ENCODE data around the gene ZNF446.

The ZNF446 gene

GRCh38 chr19:58519355-58520256 is 43.5 kb downstream of the ZNF446 start, which contains the start of gene ZBTB45:
Gene ZBTB45 (minus strand): TSS chr19:58519810. CDS start chr19:58517673, 2,137 bp downstream.
- H3K36me3 Mint-ChIP-seq (ENCODE audit: low read depth), result peaks cover 17% of the 10 kb centered on the region
- H3K27me3 Mint-ChIP-seq, result peaks cover 2% of the 10 kb centered on the region
- DNase-seq (peak; percentile 95), ATAC-seq (peak; percentile 83)
- peaks cover 47% of the 10 kb centered on the region for H3K4me1 Mint-ChIP-seq
- H3K9me3 Mint-ChIP-seq, result no peaks in the 10 kb centered on the region
- peak within 1 kb of the TSS; percentile 98 for H3K27ac Mint-ChIP-seq
- peak within 1 kb of the TSS; percentile 95 for H3K4me3 Mint-ChIP-seq

- ATAC-seq, result no peak
- Mint-ChIP-seq H3K9me3 (no peaks in the 10 kb centered on the region), H3K27me3 (peaks cover 2% of the 10 kb centered on the region), H3K36me3 (ENCODE audit: low read depth) (peaks cover 16% of the 10 kb centered on the region), H3K27ac (peak overlapping the region; percentile 98), H3K4me3 (peak overlapping the region; percentile 95), H3K4me1 (peaks cover 42% of the 10 kb centered on the region)
- no peak for DNase-seq
Measured at GRCh38 chr19:58520257-58520599, 44.1 kb downstream of the ZNF446 start.

- DNase-seq (no peak), ATAC-seq (no peak)
- H3K4me3 Mint-ChIP-seq, result peak overlapping the region; percentile 7
- no peak overlapping the region for H3K27ac Mint-ChIP-seq
- H3K36me3 Mint-ChIP-seq (ENCODE audit: low read depth), result peaks cover 6% of the 10 kb centered on the region
- H3K4me1 Mint-ChIP-seq, result peaks cover 32% of the 10 kb centered on the region
- H3K27me3 Mint-ChIP-seq, result peaks cover 2% of the 10 kb centered on the region
- H3K9me3 Mint-ChIP-seq, result no peaks in the 10 kb centered on the region
Measured at GRCh38 chr19:58521651-58522050, 45.5 kb downstream of the ZNF446 start.

GRCh38 chr19:58522709-58523108 is 46.6 kb downstream of the ZNF446 start:
- ATAC-seq, result no peak
- peaks cover 28% of the 10 kb centered on the region for H3K4me1 Mint-ChIP-seq

GRCh38 chr19:58529405-58529804 is 53.3 kb downstream of the ZNF446 start:
- DNase-seq, result no peak
- H3K27me3 Mint-ChIP-seq, result no peaks in the 10 kb centered on the region
- ATAC-seq, result no peak
- H3K4me1 Mint-ChIP-seq, result no peaks in the 10 kb centered on the region
- H3K9me3 Mint-ChIP-seq, result no peaks in the 10 kb centered on the region
- H3K27ac Mint-ChIP-seq, result no peak overlapping the region
- no peaks in the 10 kb centered on the region for H3K36me3 Mint-ChIP-seq (ENCODE audit: low read depth)
- no peak overlapping the region for H3K4me3 Mint-ChIP-seq

More at GRCh38 chr19:58522709-58523108, 46.6 kb downstream of the ZNF446 start:
- Mint-ChIP-seq H3K27me3 (peaks cover 2% of the 10 kb centered on the region), H3K36me3 (ENCODE audit: low read depth) (peaks cover 4% of the 10 kb centered on the region), H3K27ac (no peak overlapping the region), H3K4me3 (no peak overlapping the region), H3K9me3 (no peaks in the 10 kb centered on the region)
- DNase-seq, result no peak

All from activated naive CD8-positive, alpha-beta T cell treated with anti-CD3 and anti-CD28 coated beads, Interleukin-2, amount 50 U/mL, for 24 hours (primary cell).